ACC112 (cell line): ENCODE measurements around the gene AGMO.

Experiments
- H2AFZ ChIP-seq: fragments of 200-600 bp; sonication (generic); one replicate; pipeline ENCODE4 v1.6.0; 2017; ENCODE audit warnings: antibody characterized with exemption, low read length; ENCODE audit not compliant: unreplicated experiment
- H3K27ac ChIP-seq: fragments of 200-600 bp; sonication (generic); 2 replicates; pipeline ENCODE4 v1.5.1; 2014; ENCODE audit warnings: low read depth, mild to moderate bottlenecking, antibody characterized with exemption, low read length, moderate library complexity
- H3K27me3 ChIP-seq: fragments of 200-600 bp; sonication (generic); 2 replicates; pipeline ENCODE4 v1.6.1; 2014; ENCODE audit warnings: mild to moderate bottlenecking, antibody characterized with exemption, low read length, moderate library complexity, mixed read lengths; ENCODE audit not compliant: insufficient read depth
- H3K36me3 ChIP-seq: fragments of 200-600 bp; sonication (generic); 2 replicates; pipeline ENCODE4 v1.6.1; 2016; ENCODE audit warnings: mild to moderate bottlenecking, antibody characterized with exemption, low read length, moderate library complexity, mixed read lengths; ENCODE audit not compliant: insufficient read depth
- H3K4me1 ChIP-seq: fragments of 200-600 bp; sonication (generic); one replicate; pipeline ENCODE4 v1.6.1; 2016; ENCODE audit warnings: low read length, mixed read lengths; ENCODE audit not compliant: insufficient read depth, unreplicated experiment, control insufficient read depth
- H3K4me3 ChIP-seq: fragments of 200-600 bp; sonication (generic); 2 replicates; pipeline ENCODE4 v1.5.1; 2014; ENCODE audit warnings: mild to moderate bottlenecking, low read depth, low read length
- H3K79me2 ChIP-seq: fragments of 200-600 bp; sonication (generic); one replicate; pipeline ENCODE4 v1.6.0; 2016; ENCODE audit warnings: low read length; ENCODE audit not compliant: control insufficient read depth, unreplicated experiment, insufficient read depth

AGMO gene

DNA sequence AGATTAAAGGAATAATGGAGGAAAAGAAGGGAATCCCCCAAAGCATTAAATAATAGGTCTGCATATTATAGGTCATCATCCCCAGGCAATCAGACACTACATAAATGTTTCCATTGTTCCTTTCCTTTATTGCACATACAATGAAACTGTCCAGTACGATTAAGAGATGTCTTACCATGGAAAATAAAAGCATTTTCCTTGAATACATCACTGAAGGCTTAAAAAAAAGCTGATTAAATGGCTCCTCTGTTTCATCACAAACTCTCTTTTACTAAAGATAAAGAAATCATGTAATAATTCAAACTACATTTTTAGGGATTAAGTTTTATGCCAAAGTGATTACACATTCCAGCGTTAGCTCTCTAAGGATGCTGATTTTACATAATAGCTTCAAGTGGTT lies 316.0 kb downstream of the AGMO start:
- no peaks in the 10 kb centered on the region for H3K36me3 ChIP-seq
- H3K27ac ChIP-seq, result no peak overlapping the region
- H3K79me2 ChIP-seq, result no peaks in the 10 kb centered on the region
- no peaks in the 10 kb centered on the region for H3K4me1 ChIP-seq
- H3K27me3 ChIP-seq, result no peaks in the 10 kb centered on the region
- H3K4me3 ChIP-seq, result no peak overlapping the region
- H2AFZ ChIP-seq, result no peak overlapping the region

DNA sequence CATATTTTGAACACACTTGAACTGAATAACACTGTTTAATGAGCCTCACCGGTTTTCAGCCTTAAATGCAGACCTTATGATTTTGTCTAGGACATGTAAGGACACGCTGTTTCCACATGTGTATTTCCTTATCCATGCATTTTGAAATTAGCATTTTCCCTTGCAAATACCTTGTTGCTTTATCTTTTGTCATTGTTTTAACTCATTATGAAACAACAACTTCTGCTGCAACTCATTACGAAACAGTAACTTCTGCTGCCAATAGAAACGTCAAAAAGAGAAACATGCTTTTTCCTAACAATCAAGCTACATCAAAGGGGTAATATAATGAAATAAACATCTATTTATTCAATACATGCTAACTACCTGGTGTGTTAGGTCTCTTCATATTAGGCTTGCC lies 322.0 kb downstream of the AGMO start:
- no peaks in the 10 kb centered on the region for H3K4me1 ChIP-seq
- no peak overlapping the region for H3K4me3 ChIP-seq
- no peaks in the 10 kb centered on the region for H3K27me3 ChIP-seq
- no peaks in the 10 kb centered on the region for H3K36me3 ChIP-seq
- H3K27ac ChIP-seq, result no peak overlapping the region
- no peak overlapping the region for H2AFZ ChIP-seq
- H3K79me2 ChIP-seq, result no peaks in the 10 kb centered on the region

DNA sequence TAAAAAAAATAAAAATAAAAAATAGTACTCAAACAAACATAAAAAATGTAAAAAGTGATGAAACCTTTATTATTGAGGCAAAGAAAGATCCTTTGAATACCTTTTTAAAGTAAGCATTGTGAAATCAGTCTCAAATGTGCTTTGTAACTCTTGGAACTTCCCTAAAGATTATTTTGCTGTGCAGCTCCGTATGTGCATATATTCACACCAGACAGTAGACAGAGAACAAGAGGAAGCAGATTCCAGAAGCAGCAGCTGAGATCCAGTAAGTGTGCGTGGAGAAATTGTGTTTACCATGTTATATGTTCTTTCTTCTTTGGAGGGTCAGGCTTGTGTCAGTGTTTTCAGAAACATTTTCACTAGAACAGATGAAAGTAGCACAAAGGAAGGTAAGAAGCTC lies 324.9 kb downstream of the AGMO start:
- Histone ChIP-seq H2AFZ (no peak overlapping the region), H3K4me1 (no peaks in the 10 kb centered on the region), H3K79me2 (no peaks in the 10 kb centered on the region), H3K36me3 (no peaks in the 10 kb centered on the region), H3K27me3 (no peaks in the 10 kb centered on the region), H3K27ac (no peak overlapping the region), H3K4me3 (no peak overlapping the region)

DNA sequence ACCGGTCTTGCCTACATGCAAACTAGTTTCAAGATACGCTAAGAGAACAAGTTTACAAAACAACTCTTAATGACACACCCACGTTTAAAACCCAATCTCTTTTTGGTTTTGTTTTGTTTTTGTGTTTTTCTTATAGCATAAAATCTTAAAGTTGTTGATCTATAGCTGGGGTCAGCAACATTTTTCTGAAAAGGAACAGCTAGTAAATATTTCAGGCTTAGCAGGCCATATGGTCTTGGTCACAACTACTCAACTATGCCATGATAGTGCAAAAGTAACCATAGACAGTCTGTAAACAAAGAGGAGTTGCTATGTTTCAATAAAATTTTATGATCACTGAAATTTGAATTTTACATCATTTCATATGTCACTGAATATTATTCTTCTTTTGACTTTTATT lies 327.4 kb downstream of the AGMO start:
- H3K79me2 ChIP-seq, result no peaks in the 10 kb centered on the region
- no peaks in the 10 kb centered on the region for H3K4me1 ChIP-seq
- H3K36me3 ChIP-seq, result no peaks in the 10 kb centered on the region
- H3K27ac ChIP-seq, result no peak overlapping the region
- no peaks in the 10 kb centered on the region for H3K27me3 ChIP-seq
- H2AFZ ChIP-seq, result no peak overlapping the region
- H3K4me3 ChIP-seq, result no peak overlapping the region

DNA sequence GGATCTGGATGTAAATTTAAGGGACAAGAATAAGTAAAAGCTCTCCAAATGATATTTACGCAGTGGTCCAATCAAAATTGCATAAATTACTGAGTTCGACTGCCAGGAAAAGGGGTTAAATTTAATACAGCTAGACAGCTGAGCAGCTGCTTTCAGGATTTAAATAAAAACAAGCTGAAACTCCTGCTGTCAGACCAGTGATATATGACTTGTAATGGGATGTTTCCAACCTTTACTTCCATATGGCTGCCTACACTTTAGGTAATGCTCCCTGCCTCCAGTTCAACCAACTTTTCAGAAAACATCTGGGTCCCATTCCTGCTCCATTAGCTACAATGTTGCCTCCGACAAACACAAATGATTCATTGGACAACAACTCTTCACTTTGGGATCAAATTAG lies 333.0 kb downstream of the AGMO start:
- peaks cover 7% of the 10 kb centered on the region for H3K4me1 ChIP-seq

DNA sequence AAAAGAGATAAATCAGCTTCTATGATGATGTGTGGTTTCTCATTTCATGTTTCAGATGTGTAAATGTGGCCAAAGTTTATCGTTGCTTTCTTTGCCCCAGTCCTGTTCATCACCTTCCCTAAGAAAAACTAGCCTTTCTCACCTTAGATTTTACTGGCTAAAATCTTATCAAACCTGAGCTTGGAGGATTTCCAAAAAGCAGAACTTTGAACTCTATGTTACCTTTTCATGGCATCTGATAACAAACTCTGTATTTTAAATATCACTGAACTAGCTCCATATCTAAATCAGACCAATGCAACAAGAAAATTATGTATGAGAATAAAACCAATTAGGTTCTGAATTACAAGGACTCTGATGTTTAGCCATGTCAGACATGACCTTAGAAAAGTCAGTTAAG lies 335.8 kb downstream of the AGMO start:
- no peaks in the 10 kb centered on the region for H3K27me3 ChIP-seq
- H3K4me1 ChIP-seq, result peaks cover 7% of the 10 kb centered on the region
- H3K27ac ChIP-seq, result 0 out of 2 replicates have a peak overlapping the region, but pooled peaks have one; percentile 32
- no peak overlapping the region for H3K4me3 ChIP-seq
- H2AFZ ChIP-seq, result peak overlapping the region; percentile 83
- no peaks in the 10 kb centered on the region for H3K79me2 ChIP-seq
- no peaks in the 10 kb centered on the region; the same call in 1 of the 2 replicates for H3K36me3 ChIP-seq

More for the DNA sequence above, 333.0 kb downstream of the AGMO start:
- Histone ChIP-seq H3K4me3 (no peak overlapping the region), H3K27me3 (no peaks in the 10 kb centered on the region), H2AFZ (no peak overlapping the region), H3K36me3 (no peaks in the 10 kb centered on the region; the same call in 1 of the 2 replicates), H3K79me2 (no peaks in the 10 kb centered on the region), H3K27ac (no peak overlapping the region)

DNA sequence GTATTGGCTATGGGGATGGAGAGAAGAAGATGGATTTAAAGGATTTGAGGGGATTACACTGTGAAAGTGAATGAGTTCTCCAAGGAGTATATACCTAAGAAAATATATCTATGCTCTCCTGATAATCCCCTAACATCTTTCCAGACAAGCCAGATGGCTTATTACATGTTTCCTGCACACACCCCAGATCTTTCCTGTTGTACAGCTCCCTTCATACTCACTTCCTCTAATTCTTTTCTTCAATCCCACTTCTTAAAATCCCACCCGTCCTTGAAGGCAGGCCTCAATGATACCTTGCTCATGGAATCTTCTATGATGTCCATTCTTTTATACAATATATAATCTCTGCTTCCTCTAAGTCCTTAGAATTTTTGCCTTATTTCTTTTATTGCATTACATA lies 342.1 kb downstream of the AGMO start:
- Histone ChIP-seq H3K79me2 (no peaks in the 10 kb centered on the region), H3K27ac (no peak overlapping the region), H3K36me3 (no peaks in the 10 kb centered on the region), H2AFZ (no peak overlapping the region), H3K27me3 (no peaks in the 10 kb centered on the region), H3K4me1 (no peaks in the 10 kb centered on the region), H3K4me3 (no peak overlapping the region)

DNA sequence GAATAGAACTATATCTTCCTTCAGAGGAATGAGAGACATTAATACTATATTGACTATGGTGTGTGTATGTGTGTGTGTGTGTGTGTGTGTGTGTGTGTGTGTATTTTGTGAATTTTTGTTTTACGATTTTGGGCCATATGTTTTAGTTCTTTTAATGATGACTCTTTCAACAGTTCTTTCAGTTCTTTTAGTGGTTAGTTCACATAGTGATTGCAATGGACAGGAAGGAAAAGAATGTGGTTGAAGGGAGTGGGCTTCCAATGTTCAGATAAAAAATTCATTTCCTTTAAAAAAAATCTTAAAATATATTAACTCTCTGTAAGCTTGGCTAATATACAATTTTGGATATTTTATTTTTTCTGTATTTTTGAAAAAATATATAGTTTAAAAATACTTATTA lies 343.6 kb downstream of the AGMO start:
- no peak overlapping the region for H3K4me3 ChIP-seq

DNA sequence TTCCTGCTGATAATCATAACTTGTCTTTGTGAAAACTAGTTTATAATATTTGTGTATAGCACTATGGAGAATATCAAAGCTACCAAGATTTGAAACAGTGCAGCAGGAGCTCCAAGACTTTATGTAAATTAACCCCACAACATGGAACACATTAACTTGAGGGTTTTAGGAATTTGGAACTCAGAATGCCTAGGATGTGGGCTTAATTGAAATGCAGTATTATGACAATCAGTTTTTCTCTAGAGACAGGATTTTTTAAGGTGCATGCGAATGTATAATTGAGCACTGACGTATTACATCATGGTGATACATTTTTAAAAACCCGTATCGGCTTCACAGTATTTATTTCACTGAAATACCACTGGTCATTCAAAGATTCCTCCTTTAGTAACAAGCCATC lies 346.2 kb downstream of the AGMO start:
- H2AFZ ChIP-seq, result no peak overlapping the region
- H3K27me3 ChIP-seq, result no peaks in the 10 kb centered on the region
- no peaks in the 10 kb centered on the region for H3K79me2 ChIP-seq
- no peaks in the 10 kb centered on the region for H3K36me3 ChIP-seq
- peaks cover 16% of the 10 kb centered on the region for H3K4me1 ChIP-seq
- no peak overlapping the region for H3K4me3 ChIP-seq
- H3K27ac ChIP-seq, result no peak overlapping the region

More for the DNA sequence above, 343.6 kb downstream of the AGMO start:
- Histone ChIP-seq H3K27ac (no peak overlapping the region), H3K36me3 (no peaks in the 10 kb centered on the region), H3K4me1 (no peaks in the 10 kb centered on the region), H2AFZ (no peak overlapping the region), H3K79me2 (no peaks in the 10 kb centered on the region), H3K27me3 (no peaks in the 10 kb centered on the region)

DNA sequence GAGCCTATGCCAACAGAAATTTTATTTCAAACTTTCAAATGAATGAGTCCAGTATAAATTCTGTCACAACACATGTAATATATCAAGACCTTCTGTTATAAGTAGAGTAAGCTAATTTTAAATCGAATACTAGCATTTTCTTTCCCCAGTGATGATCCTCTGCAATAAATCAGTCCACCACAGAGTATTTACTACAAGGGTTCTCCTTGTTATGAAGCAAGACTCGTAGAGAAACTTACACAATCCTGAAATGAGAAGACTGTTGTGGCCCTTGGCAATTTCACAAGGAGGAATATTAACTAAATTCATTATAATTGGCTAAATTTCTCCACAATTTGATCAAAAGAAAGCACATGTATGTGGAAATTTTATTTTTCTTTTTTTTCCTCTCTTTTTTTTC lies 346.8 kb downstream of the AGMO start:
- Histone ChIP-seq H3K4me3 (no peak overlapping the region), H3K79me2 (no peaks in the 10 kb centered on the region), H3K27me3 (no peaks in the 10 kb centered on the region), H3K27ac (no peak overlapping the region), H2AFZ (no peak overlapping the region), H3K36me3 (no peaks in the 10 kb centered on the region), H3K4me1 (peaks cover 16% of the 10 kb centered on the region)

DNA sequence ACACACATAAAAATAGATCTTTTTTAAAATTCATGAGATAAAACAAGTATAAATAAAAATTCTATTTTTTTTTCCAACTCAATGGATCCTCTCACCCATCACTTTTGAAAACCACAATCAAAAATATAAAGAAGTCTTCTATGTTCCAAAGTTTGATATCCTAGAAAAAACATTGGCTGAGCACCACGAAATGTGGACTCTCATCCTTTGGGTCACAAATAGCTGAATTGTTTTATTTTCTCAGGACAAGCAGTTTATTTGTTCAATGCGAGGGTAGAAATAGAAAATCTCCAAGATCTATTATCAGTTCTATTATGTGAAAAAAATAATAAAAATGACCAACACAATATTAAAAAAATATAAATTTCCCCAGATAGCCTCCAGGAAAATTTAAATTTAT lies 348.7 kb downstream of the AGMO start:
- no peaks in the 10 kb centered on the region for H3K27me3 ChIP-seq
- H3K4me3 ChIP-seq, result no peak overlapping the region
- H3K4me1 ChIP-seq, result peaks cover 16% of the 10 kb centered on the region
- H3K79me2 ChIP-seq, result no peaks in the 10 kb centered on the region
- no peak overlapping the region for H2AFZ ChIP-seq
- H3K27ac ChIP-seq, result no peak overlapping the region
- no peaks in the 10 kb centered on the region for H3K36me3 ChIP-seq
